HT-29 (cell line): ENCODE data around the gene GRIFIN. TPM values are rescaled to one million over a fixed set of nuclear protein-coding genes. Genes with fewer than 3 reads are reported as not detected.
"Not testable (repeated sequence)": the region's sequence is repeated elsewhere in the genome, so short reads cannot be mapped to it uniquely, and the experiment has no call there.

Experiments
- DNase-seq: peaks from one replicate; pipeline ENCODE4 v3.0.0-alpha.2; 2015; ENCODE audit warnings: low spot score
- total RNA-seq: library from RNA; depleted of rRNA; stranded (reverse); fragments of >200 nt; shearing (Covaris generic); gene quantifications from 2 replicates; pipeline ENCODE4 v1.2.3, GENCODE V29; 2014

Gene GRIFIN
- total RNA-seq, 1 experiment from 2014 or later: not detected

GRCh38 chr7:2460188-2460587 is 16.0 kb downstream of the GRIFIN start:
- DNase-seq: no peak

- DNase-seq: no peak
Measured at GRCh38 chr7:2459674-2460073, 16.5 kb downstream of the GRIFIN start.

- DNase-seq: not testable (repeated sequence)
Measured at GRCh38 chr7:2453849-2454248, 22.3 kb downstream of the GRIFIN start.

GRCh38 chr7:2452643-2453270 is 23.4 kb downstream of the GRIFIN start:
- DNase-seq: no peak

GRCh38 chr7:2452074-2452507 is 24.1 kb downstream of the GRIFIN start:
- DNase-seq: peak; percentile 46

GRCh38 chr7:2451171-2452073 is 24.8 kb downstream of the GRIFIN start:
- peak; percentile 95 for DNase-seq

- DNase-seq: no peak
Measured at GRCh38 chr7:2450198-2451107, 25.7 kb downstream of the GRIFIN start.

GRCh38 chr7:2446676-2447075 is 29.5 kb downstream of the GRIFIN start:
- DNase-seq: no peak

GRCh38 chr7:2445898-2446555 is 30.2 kb downstream of the GRIFIN start:
- no peak for DNase-seq

- no peak for DNase-seq
Measured at GRCh38 chr7:2445047-2445446, 31.2 kb downstream of the GRIFIN start.

- no peak for DNase-seq
Measured at GRCh38 chr7:2444476-2444875, 31.7 kb downstream of the GRIFIN start.

- no peak for DNase-seq
Measured at GRCh38 chr7:2443491-2443890, 32.7 kb downstream of the GRIFIN start.

GRCh38 chr7:2441430-2442058 is 34.7 kb downstream of the GRIFIN start:
- DNase-seq: no peak

- DNase-seq: peak; percentile 94
Measured at GRCh38 chr7:2440608-2441245, 35.5 kb downstream of the GRIFIN start.

- no peak for DNase-seq
Measured at GRCh38 chr7:2438775-2439174, 37.4 kb downstream of the GRIFIN start.

GRCh38 chr7:2438186-2438585 is 38.0 kb downstream of the GRIFIN start:
- DNase-seq: no peak

GRCh38 chr7:2437537-2438148 is 38.6 kb downstream of the GRIFIN start:
- DNase-seq: peak; percentile 58

GRCh38 chr7:2437136-2437535 is 39.1 kb downstream of the GRIFIN start:
- DNase-seq: peak; percentile 81

- DNase-seq: no peak
Measured at GRCh38 chr7:2436341-2437104, 39.7 kb downstream of the GRIFIN start.
